HG02943 (cell line): ENCODE data around the gene MGAT1.
"Not testable (repeated sequence)": the region's sequence is repeated elsewhere in the genome, so short reads cannot be mapped to it uniquely, and the experiment has no call there.

ENCODE experiments used
- ATAC-seq: cut with Tn5 transposase; IDR thresholded peaks from one replicate; pipeline ENCODE4 v1.9.1; 2021; ENCODE audit warnings: mild to moderate bottlenecking, low read depth, moderate library complexity; ENCODE audit not compliant: unreplicated experiment

The MGAT1 gene

DNA sequence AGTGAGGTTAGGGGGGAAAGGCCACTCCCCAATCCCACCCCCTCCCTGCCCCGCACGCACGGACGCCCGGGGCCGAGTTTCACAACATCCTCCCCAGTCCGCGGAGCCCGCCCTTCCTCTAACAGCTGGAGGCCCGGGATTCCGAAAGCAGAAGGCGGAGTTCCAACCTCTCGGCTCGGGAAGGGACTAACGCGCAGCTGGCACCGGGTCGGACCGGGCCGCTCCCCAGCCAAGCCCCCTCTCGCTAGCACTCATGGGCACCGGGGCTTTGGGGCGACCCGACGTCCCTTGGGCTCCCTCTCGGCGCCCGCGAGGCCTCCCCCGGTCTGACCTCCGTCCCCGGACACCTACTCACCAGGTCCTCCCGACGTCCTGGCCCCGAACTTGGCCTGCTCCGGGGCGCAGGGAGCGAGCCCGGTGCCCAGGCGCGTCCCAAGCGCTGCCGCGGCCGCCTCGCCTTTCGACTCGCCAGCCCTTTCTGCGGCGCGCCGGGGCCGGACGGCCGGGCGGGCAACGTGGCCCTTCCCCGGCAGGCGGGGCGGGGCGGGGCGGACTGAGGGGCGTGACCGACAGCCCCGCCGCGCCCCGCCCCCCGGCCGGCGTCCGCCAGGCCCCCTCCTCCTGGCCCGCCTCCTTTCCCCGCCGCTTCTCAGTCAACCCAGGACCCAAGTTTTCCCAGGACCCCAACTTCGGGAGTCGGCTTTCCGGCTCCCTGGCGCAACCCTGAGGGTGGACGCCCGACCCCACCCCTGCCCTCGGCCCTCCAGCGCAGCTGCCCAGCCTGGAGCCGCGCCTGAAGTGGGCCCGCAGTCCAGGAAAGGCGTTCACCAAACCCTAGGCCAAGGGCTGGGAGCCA lies at the start of gene MGAT1:
MGAT1 (minus strand) TSS at position 482 of the 856 bp plus-strand sequence. CDS start 9,835 bp downstream, outside the sequence.
- ATAC-seq: peak; percentile 43

DNA sequence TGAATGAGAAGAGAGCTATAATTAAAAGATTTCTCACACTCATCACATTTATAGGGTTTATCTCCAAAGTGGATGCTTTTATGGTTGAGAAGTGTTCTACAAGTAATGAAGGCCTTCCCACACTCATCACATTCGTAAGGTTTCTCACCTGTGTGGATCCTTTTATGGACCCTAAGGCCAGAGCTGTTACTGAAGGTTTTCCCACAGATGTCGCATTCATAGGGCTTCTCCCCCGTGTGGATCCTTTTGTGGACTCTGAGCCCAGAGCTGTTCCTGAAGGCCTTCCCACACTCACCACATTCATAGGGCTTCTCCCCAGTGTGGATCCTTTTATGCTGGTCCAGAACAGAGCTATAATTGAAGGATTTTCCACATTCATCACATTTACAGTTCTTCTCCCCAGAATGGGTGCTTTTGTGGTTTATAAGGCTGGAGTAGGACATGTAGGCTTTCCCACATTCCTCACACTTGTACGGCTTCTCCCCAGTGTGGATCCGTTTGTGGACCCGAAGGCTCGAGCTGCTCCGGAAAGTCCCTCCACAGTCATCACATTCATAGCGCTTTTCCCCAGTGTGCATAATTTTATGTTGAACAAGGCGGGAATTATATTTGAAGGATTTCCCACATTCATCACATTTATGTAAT lies 48.0 kb upstream of the MGAT1 start:
- ATAC-seq: no peak

DNA sequence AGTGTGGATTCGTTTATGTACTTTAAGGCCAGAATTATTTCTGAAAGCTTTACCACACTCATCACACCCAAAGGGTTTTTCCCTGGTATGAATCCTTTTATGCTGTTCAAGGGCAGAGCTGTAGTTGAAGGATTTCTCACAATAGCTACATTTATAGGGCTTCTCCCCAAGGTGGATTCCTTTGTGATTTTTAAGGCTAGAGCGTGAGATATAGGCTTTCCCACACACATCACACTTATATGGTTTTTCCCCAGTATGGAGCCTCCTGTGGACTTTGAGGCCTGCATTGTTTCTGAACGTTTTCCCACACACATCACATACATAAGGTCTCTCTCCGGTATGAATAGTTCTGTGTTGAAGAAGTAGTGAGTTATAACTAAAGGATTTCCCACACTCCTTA lies 47.2 kb upstream of the MGAT1 start:
- no peak for ATAC-seq

DNA sequence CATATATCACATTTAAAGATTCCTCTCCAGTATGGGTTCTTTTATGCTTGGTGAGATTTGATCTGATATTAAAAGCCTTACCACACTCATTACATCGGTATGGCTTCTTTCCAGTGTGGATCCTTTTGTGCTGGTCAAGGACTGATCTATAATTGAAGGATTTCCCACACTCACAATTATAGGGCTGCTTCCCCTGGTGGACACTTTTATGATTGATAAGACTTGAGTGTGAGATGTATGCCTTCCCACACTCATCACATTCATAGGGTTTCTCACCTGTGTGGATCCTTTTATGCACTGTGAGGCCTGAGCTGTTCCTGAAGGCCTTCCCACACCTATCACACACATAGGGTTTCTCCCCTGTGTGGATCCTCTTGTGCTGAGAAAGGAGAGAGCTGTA lies 46.3 kb upstream of the MGAT1 start:
- ATAC-seq: no peak

DNA sequence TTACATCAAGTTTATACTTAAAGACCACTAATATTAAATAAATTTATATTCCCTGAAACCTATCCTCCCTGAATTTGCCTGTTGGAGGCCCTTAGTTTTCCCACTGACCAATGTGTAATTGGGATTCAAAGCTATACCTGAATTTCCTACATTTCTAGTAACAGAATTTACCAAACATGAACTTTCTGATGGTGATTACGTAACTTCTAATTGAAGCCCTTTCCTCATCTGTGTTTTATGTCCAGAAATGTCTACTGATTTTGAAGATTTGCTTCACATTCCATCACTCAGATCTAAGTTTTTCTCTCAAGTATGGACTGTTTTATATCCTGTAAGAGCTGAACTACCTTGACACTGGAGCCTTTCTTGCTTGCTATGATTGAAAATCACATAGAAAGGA lies 45.7 kb upstream of the MGAT1 start:
- no peak for ATAC-seq

DNA sequence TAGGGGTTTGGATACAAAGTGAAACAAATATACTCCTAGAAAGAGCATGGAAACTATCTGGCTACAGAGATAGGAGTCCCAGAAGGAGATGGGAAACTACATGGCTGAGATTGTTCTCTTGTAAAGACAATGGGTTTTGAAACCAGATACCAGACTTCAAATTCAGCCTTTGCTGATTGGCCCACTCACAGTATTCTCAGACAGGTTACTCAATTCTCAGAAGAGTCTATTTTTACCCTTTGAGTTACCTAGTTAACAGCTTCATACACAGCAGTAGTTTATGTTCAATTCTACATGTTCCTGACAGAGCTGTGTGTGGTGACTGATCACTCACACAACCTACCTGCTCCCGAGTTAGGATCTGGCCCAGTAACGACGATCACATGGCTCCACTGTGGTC lies 44.4 kb upstream of the MGAT1 start:
- ATAC-seq: no peak

DNA sequence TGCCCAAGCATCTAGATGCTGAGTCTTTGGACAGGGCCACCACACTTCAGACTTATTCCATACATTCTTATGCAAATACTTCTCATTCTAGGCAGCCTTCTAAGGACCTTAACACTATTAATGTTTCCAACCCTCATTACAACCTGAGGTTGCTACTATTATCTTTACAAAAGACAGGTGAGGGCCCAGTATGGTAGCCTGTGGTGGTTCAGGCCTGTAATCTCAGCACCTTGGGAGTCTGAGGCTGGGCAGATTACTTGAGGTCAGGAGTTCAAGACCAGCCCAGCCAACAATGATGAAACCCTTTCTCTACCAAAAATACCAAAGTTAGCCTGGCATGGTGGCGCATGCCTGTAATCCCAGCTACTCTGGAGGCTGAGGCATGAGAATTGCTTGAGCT lies 42.3 kb upstream of the MGAT1 start:
- ATAC-seq: no peak

DNA sequence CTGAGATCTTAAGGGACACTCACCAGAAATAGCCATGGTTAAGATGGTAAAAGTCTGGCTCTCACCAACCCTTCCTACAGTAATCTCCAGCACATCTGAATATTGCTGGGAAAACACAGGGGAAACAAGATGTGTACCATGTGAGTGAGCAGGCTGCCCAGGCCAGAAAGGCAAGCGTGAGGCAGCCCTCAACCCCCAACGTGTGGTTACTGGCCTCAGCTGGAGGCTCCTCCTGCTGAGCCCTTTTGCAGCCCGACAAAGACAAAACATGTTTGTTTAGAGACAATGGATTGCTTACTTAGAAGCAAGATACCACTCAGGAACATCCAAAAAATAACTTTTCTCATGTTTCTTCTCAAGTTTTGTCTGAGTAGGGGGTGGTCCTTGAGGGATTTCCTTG lies 41.8 kb upstream of the MGAT1 start:
- no peak for ATAC-seq

DNA sequence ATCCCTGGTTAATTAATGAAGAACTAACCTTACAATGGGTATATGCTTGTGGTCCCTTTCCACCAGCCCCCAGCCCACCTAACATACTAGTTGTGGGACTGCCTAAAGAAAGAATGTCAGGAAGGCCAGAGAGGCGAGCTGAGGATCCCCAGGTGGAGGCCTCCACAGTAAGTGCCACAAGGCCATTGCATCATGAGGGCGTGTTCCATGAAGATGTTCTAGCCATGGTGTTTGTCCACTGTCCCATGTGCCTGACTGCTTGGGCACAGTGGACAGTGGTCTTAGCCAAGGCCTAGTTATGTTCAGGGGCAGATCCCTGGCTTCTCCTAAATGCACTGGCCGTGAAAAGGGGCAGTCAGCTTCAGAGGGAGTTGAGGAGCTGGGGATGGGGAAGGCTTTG lies 37.3 kb upstream of the MGAT1 start:
- no peak for ATAC-seq

DNA sequence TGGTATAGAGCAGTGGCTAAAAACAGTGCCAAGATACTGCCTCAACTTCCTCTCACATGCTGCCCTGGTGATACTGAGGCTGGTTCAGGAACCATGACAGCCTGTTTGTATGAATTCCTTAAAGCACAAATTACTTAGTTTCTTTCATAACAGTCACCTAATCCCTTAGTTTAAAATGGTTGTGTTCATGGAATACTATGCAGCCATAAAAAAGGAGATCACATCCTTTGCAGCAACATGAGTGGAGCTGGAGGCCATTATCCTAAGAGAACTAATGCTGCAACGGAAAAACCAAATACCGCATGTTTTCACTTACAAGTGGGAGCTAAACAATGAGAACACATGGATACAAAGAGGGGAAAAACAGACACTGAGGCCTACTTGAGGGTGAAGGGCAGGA lies 36.6 kb upstream of the MGAT1 start:
- no peak for ATAC-seq

DNA sequence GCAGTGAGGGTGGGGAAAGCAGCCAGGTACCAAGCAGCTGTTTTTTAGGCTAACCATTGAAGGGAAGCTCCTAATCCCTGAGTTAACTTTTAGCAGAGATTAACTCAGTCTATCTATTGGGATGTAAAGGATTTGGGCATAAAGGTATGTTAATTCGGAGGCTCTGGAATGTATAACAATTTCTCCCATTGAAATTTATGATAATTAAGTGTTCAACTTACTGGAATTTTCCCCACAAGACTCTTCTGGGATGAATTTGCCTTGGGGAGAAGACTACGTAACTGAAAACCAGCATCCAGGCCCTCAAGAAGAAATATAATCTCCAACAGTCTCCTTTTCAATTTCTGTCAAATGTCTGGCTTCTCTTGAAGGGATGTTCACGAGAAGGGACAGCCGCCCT lies 34.9 kb upstream of the MGAT1 start:
- no peak for ATAC-seq

DNA sequence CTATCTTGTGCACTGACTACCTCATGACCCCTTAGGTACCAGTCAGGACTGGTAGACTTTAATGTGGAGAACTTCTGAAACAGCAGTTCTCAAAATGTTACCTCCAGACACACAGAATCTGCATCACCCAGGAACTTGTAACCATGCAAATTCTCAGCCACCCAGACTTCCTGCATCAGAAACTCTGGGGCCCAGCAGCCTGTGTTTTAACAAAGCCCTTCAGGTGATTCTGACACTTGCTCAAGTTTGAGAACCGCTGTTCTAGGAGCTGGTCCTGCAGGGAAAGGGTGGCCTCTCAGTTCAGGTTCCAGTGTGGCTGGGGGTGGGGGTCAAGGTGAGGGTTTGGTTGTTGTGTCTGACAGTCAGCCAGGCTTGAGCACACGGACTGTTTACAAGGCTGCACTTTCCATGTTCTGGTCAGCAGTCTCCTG lies 30.0 kb upstream of the MGAT1 start:
- peak; percentile 42 for ATAC-seq

DNA sequence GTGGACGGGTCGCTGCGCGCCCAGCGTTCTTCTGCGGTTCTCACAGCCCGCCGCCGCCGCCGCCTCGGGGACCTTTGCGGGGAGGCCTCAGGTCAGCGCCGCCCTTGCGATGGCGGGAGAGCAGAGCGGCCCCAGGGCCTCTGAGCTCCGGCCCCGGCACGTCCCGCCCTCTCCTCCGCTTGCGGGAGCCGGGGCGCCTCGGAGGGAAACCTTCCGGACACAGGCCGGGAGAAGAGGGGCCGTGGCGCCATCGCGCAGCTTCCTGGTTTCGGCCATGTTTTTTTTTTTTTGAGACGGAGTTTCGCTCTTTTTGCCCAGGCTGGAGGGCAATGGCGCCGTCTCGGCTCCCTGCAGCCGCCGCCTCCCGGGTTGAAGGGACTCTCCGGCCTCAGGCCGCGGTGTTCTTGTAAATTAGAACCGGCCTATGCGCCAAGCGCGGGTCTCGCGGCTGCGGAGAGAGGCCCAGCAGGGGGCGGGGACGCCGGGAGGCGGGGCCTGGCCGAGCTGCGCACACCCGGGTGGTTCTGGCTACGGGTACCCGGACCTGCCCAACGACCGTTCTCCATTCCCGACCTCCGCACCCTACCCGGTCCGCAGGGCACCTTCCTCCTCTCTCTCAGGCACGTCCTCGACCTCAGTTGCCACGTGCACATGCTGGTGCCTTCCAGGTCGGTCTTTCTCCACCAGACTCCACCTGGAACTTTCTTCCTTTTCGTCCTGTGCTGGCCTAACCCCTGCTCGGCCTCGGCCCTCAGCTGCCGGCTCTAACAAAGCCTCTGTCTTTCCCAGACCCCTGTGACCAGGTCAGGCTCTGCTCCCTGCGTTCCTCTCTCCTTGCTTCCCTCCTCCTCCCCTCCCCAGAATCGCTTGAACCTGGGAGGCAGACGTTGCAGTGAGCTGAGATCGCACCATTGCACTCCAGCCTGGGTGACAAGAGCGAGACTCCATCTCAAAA lies 28.8 kb upstream of the MGAT1 start:
- ATAC-seq: peak; percentile 68

DNA sequence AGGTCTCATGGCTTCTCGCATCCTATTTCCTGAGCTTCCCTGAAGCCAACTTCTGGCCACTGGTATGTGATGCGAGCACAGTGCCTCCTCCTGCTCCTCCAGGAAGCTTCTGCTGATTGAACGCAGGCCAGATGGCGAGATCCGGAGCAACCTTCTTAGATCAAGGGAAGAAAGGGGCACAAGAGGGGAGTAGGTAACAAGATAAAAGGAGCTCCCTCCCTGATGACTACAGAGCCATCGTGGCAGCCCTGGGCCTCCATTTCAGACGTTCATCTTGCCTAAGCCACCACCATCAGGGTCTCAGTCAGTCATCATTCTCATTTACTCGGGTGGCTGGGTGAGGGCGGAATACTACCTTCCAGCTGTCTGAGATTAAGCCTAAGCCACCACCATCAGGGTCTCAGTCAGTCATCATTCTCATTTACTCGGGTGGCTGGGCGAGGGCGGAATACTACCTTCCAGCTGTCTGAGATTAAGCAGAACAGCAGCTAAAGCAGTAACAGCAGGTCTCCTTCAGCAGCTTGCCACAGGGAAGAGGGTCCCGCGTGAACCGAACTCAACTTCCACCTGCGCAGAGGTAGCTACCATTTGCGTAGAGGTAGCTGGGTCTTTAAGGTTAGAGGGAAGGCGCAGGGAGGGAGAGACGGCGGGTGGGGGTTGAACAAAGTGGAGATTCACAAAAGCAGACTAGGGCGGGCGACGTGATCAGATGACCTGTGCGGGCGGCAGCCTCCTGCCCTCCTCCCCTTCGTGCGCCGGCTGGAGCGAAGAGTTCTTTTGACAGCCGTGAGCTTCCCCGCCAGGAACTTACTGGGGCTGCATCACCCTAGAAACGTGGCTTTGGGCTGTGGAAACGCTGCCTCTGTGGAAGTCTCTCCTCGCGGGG lies 27.9 kb upstream of the MGAT1 start:
- ATAC-seq: peak; percentile 49

DNA sequence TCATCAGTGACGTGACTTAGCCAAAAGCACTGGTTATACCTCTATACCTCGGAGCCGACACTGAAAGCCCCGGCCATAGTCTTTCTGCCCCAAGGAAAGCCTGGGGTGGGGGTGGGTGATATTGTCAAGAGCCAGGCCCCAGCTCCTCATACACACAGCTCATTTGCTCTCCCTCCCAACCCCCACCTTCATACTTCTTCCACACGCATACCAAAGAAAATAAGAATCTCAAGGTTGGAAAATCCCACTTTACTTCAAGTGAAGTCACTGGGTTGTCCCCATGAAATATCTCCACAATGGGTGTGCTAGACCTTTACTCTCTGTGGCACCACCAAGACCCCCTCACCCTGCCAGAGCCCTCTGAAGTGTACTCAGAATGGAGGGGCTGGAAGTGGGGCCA lies 27.1 kb upstream of the MGAT1 start:
- ATAC-seq: no peak

DNA sequence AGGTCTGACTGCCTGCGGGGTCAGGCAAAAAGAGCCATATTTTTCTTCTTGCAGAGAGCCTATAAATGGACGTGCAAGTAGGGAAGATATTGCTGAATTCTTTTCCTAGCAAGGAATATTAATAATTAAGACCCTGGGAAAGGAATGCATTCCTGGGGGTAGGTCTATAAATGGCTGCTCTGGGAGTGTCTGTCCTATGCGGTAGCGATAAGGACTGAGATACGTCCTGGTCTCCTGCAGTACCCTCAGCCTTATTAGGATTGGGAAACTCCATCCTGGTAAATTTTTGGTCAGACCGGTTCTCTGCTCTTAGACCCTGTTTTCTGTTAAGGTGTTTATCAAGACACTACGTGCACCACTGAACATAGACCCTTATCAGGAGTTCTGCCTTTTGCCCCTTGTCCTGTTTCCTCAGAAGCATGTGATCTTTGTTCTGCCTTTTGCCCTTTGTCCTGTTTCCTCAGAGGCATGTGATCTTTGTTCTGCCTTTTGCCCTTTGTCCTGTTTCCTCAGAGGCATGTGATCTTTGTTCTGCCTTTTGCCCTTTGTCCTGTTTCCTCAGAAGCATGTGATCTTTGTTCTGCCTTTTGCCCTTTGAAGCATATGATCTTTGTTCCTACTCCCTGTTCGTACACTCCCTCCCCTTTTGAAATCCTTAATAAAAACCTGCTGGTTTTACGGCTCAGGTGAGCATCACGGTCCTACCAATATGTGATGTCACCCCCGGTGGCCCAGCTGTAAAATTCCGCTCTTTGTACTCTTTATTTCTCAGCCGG lies 26.3 kb upstream of the MGAT1 start:
- ATAC-seq: not testable (repeated sequence)

DNA sequence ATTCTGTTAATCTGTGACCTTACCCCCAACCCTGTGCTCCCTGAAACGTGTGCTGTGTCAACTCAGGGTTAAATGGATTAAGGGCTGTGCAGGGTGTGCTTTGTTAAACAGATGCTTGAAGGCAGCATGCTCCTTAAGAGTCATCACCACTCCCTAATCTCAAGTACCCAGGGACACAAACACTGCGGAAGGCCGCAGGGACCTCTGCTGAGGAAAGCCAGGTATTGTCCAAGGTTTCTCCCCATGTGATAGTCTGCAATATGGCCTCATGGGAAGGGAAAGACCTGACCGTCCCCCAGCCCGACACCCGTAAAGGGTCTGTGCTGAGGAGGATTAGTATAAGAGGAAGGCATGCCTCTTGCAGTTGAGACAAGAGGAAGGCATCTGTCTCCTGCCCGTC lies 24.8 kb upstream of the MGAT1 start:
- not testable (repeated sequence) for ATAC-seq

DNA sequence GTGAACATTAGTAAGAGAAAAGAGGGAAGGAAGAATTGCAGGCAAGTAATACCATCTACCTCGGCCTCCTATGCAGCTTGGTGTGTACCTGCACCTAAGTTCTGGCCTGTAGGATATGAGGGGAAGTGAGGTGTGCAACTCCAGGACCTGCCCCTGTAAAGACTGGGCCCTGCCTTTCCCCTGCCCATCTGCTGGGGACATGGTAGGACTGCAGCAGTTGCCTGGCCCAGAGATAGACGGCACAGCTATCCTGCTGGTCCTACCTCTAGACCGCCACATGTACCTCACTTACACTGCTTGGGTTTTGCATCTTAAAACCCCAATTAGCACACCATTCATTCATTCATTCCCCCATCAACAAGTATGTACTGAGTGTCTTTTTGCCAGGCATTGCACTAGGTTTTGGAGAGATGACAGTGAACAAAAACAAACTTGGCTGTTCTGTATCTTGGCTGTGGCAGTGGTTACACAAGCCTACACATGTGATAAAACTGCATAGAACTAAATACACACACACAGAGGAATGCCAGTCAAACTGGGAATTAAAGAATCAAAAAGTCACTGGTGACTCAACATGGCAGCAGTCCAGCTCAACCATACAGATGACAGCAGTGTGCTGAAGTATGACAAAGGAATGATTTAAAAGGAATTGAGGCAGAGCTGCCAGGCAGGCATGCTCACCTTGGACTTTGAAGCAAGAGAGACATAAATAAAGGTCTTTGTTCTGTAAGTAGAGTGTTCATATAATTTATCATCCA lies 23.3 kb upstream of the MGAT1 start:
- ATAC-seq: no peak
